Progenitor cell of endocrine pancreas (in vitro differentiated cells): ENCODE measurements around the gene SHISA6. TPM values are rescaled to one million over a fixed set of nuclear protein-coding genes. Genes with fewer than 3 reads are reported as not detected.

Source experiments
- DNase-seq: peaks from one replicate; pipeline ENCODE4 v3.0.0; 2021; ENCODE audit warnings: low spot score; ENCODE audit not compliant: unreplicated experiment
- H3K27ac Mint-ChIP-seq: 2 replicates; pipeline ENCODE4 v1.8.0; 2021; ENCODE audit warnings: mild to moderate bottlenecking, moderate library complexity, mixed read lengths
- H3K27me3 Mint-ChIP-seq: 2 replicates; pipeline ENCODE4 v1.8.0; 2021; ENCODE audit warnings: mixed read lengths
- H3K36me3 Mint-ChIP-seq: 2 replicates; pipeline ENCODE4 v1.8.0; 2022; ENCODE audit warnings: mixed read lengths; ENCODE audit not compliant: insufficient read depth
- H3K4me1 Mint-ChIP-seq: 2 replicates; pipeline ENCODE4 v1.8.0; 2021; ENCODE audit warnings: low read depth, mixed read lengths
- H3K4me3 Mint-ChIP-seq: 2 replicates; pipeline ENCODE4 v1.8.0; 2021; ENCODE audit warnings: low read depth, mild to moderate bottlenecking, moderate library complexity, mixed read lengths
- H3K9me3 Mint-ChIP-seq: 2 replicates; pipeline ENCODE4 v1.8.0; 2021; ENCODE audit warnings: low read depth, mixed read lengths
- CTCF ChIP-seq: fragments of 200-600 bp; sonication (generic); IDR thresholded peaks from one replicate; pipeline ENCODE4 v1.5.0; 2021; ENCODE audit warnings: antibody characterized with exemption, mild to moderate bottlenecking; ENCODE audit not compliant: unreplicated experiment
- total RNA-seq: library from RNA; stranded (reverse); gene quantifications from 2 replicates; pipeline ENCODE4 v1.2.1, GENCODE V29; 2021

Gene SHISA6
- total RNA-seq, 1 donor from 2014 or later: 1.0 TPM

- no peak for TF ChIP-seq CTCF
- H3K27ac Mint-ChIP-seq: no peak overlapping the region
- no peaks in the 10 kb centered on the region for H3K36me3 Mint-ChIP-seq
- no peak overlapping the region for H3K4me3 Mint-ChIP-seq
- H3K27me3 Mint-ChIP-seq: peaks cover under 1% of the 10 kb centered on the region
- peaks cover 4% of the 10 kb centered on the region for H3K4me1 Mint-ChIP-seq
- no peaks in the 10 kb centered on the region for H3K9me3 Mint-ChIP-seq
- no peak for DNase-seq
Measured at GRCh38 chr17:11578998-11579397, 338.0 kb downstream of the SHISA6 start.

GRCh38 chr17:11580677-11581076, 339.7 kb downstream of the SHISA6 start:
- no peaks in the 10 kb centered on the region for H3K9me3 Mint-ChIP-seq
- peaks cover 4% of the 10 kb centered on the region for H3K4me1 Mint-ChIP-seq
- peaks cover 3% of the 10 kb centered on the region for H3K27me3 Mint-ChIP-seq
- H3K27ac Mint-ChIP-seq: no peak overlapping the region
- TF ChIP-seq CTCF: no peak
- H3K4me3 Mint-ChIP-seq: no peak overlapping the region
- no peaks in the 10 kb centered on the region for H3K36me3 Mint-ChIP-seq
- DNase-seq: no peak

GRCh38 chr17:11582217-11582616, 341.2 kb downstream of the SHISA6 start:
- no peak for TF ChIP-seq CTCF
- Mint-ChIP-seq H3K27ac (no peak overlapping the region), H3K9me3 (no peaks in the 10 kb centered on the region), H3K27me3 (peaks cover 5% of the 10 kb centered on the region), H3K36me3 (no peaks in the 10 kb centered on the region), H3K4me3 (no peak overlapping the region), H3K4me1 (peaks cover 4% of the 10 kb centered on the region)
- DNase-seq: no peak

- H3K4me3 Mint-ChIP-seq: no peak overlapping the region
- peaks cover 5% of the 10 kb centered on the region for H3K27me3 Mint-ChIP-seq
- no peaks in the 10 kb centered on the region for H3K9me3 Mint-ChIP-seq
- TF ChIP-seq CTCF: no peak
- peaks cover 4% of the 10 kb centered on the region for H3K4me1 Mint-ChIP-seq
- no peaks in the 10 kb centered on the region for H3K36me3 Mint-ChIP-seq
- no peak overlapping the region for H3K27ac Mint-ChIP-seq
- DNase-seq: no peak
Measured at GRCh38 chr17:11583306-11583992, 342.4 kb downstream of the SHISA6 start.

GRCh38 chr17:11589716-11590115, 348.7 kb downstream of the SHISA6 start:
- Mint-ChIP-seq H3K27me3 (peaks cover 2% of the 10 kb centered on the region), H3K36me3 (no peaks in the 10 kb centered on the region), H3K27ac (no peak overlapping the region), H3K9me3 (no peaks in the 10 kb centered on the region), H3K4me3 (no peak overlapping the region), H3K4me1 (peaks cover 17% of the 10 kb centered on the region)
- DNase-seq: no peak
- no peak for TF ChIP-seq CTCF
